Endodermal cell (in vitro differentiated cells): ENCODE measurements around the gene OPALIN. TPM values are rescaled to one million over a fixed set of nuclear protein-coding genes. Genes with fewer than 3 reads are reported as not detected.
A peak's percentile ranks its signal among the peaks of the same experiment; 100 is the strongest.

Experiments
- DNase-seq: peaks from one replicate; pipeline ENCODE4 v3.0.0-alpha.2; 2017
- H3K27ac ChIP-seq: 2 replicates; pipeline ENCODE4 v1.5.1; 2013; ENCODE audit warnings: mild to moderate bottlenecking, low read depth, low read length, moderate library complexity
- H3K27me3 ChIP-seq: 2 replicates; pipeline ENCODE4 v1.6.1; 2013; ENCODE audit warnings: mild to moderate bottlenecking, low read length, moderate library complexity; ENCODE audit not compliant: insufficient read depth, control insufficient read depth, poor library complexity, severe bottlenecking
- H3K36me3 ChIP-seq: 2 replicates; pipeline ENCODE4 v1.7.0; 2013; ENCODE audit warnings: mild to moderate bottlenecking, low read length, moderate library complexity; ENCODE audit not compliant: control insufficient read depth, insufficient read depth
- H3K4me1 ChIP-seq: one replicate; pipeline ENCODE4 v1.7.0; 2013; ENCODE audit warnings: low read length; ENCODE audit not compliant: control insufficient read depth, insufficient read depth
- H3K4me3 ChIP-seq: 2 replicates; pipeline ENCODE4 v1.5.1; 2013; ENCODE audit warnings: mild to moderate bottlenecking, low read length, moderate library complexity
- H3K9ac ChIP-seq: 2 replicates; pipeline ENCODE4 v1.6.1; 2013; ENCODE audit warnings: mild to moderate bottlenecking, low read length, moderate library complexity; ENCODE audit not compliant: poor library complexity, severe bottlenecking; ENCODE audit errors: extremely low read depth
- H3K9me3 ChIP-seq: 2 replicates; pipeline ENCODE4 v1.6.1; 2013; ENCODE audit warnings: mild to moderate bottlenecking, low read length, moderate library complexity; ENCODE audit not compliant: control insufficient read depth
- H3K27ac Mint-ChIP-seq: 2 replicates; pipeline ENCODE4 v1.8.0; 2020; ENCODE audit warnings: mixed read lengths
- H3K27me3 Mint-ChIP-seq: 2 replicates; pipeline ENCODE4 v1.8.0; 2021; ENCODE audit warnings: mild to moderate bottlenecking, mixed read lengths; ENCODE audit not compliant: insufficient read depth
- H3K36me3 Mint-ChIP-seq: 2 replicates; pipeline ENCODE4 v1.8.0; 2020; ENCODE audit warnings: low read depth, mixed read lengths
- H3K4me1 Mint-ChIP-seq: 2 replicates; pipeline ENCODE4 v1.8.0; 2020; ENCODE audit warnings: mixed read lengths
- H3K4me3 Mint-ChIP-seq: 2 replicates; pipeline ENCODE4 v1.8.0; 2020; ENCODE audit warnings: mild to moderate bottlenecking, moderate library complexity, mixed read lengths
- H3K9me3 Mint-ChIP-seq: 2 replicates; pipeline ENCODE4 v1.8.0; 2020; ENCODE audit warnings: mild to moderate bottlenecking, mixed read lengths
- CTCF ChIP-seq: fragments of 200-600 bp; sonication (generic); conservative IDR thresholded peaks from 2 replicates; pipeline ENCODE4 v1.5.0; 2021; ENCODE audit warnings: antibody characterized with exemption, mild to moderate bottlenecking
- WGBS, 2 experiments: methylation state at CpG; one replicate each; pipeline versions ENCODE4 v1.1.5 to v1.1.7; 2013; ENCODE audit warnings: missing lambda C conversion rate in 2 of 2, mixed read lengths in 1 of 2; ENCODE audit not compliant: insufficient coverage in 1 of 2, insufficient read length in 1 of 2; 5-methylcytosine and 5-hydroxymethylcytosine counted together
- total RNA-seq, 2 donors: library from RNA; stranded (reverse); fragmentation: NEBNext Ultra II Directional in 1 of 2; extraction: Animal tissue kit (Norgen Biotek cat#: 25700) in 1 of 2; gene quantifications; 2 replicates in 1 of 2; 3 replicates in 1 of 2; pipeline ENCODE4 v1.2.1, GENCODE V29; 2021

OPALIN gene
- total RNA-seq, 2 donors from 2014 or later, result not detected

GRCh38 chr10:96319754-96320474, 38.9 kb downstream of the OPALIN start:
- H3K27me3 ChIP-seq, result peaks cover 73% of the 10 kb centered on the region
- H3K9me3 Mint-ChIP-seq, result no peaks in the 10 kb centered on the region
- DNase-seq, result no peak
- H3K27me3 Mint-ChIP-seq, result peaks cover 56% of the 10 kb centered on the region
- TF ChIP-seq CTCF, result no peak
- no peak overlapping the region for H3K9ac ChIP-seq
- H3K36me3 Mint-ChIP-seq, result no peaks in the 10 kb centered on the region
- no peaks in the 10 kb centered on the region for H3K9me3 ChIP-seq
- H3K27ac ChIP-seq, result no peak overlapping the region
- H3K36me3 ChIP-seq, result no peaks in the 10 kb centered on the region
- 63% methylated on average over 2 of the region's 3 CpGs; no CpG with 5 or more reads in 1 of the 2 experiments for WGBS, 2 experiments
- H3K4me3 ChIP-seq, result no peak overlapping the region
- H3K4me1 ChIP-seq, result peaks cover 4% of the 10 kb centered on the region
- H3K4me3 Mint-ChIP-seq, result no peak overlapping the region
- no peak overlapping the region for H3K27ac Mint-ChIP-seq
- peaks cover 15% of the 10 kb centered on the region for H3K4me1 Mint-ChIP-seq

- DNase-seq, result no peak
- TF ChIP-seq CTCF, result peak; percentile 22
- no peak overlapping the region for H3K9ac ChIP-seq
- WGBS, 2 experiments, result 83 to 100% methylated on average over 1 to 3 of the region's 4 CpGs
- H3K36me3 ChIP-seq, result no peaks in the 10 kb centered on the region
- peaks cover 2% of the 10 kb centered on the region for H3K4me1 ChIP-seq
- peaks cover 30% of the 10 kb centered on the region for H3K27me3 Mint-ChIP-seq
- no peaks in the 10 kb centered on the region for H3K9me3 ChIP-seq
- H3K36me3 Mint-ChIP-seq, result no peaks in the 10 kb centered on the region
- no peak overlapping the region for H3K27ac ChIP-seq
- peaks cover 9% of the 10 kb centered on the region for H3K4me1 Mint-ChIP-seq
- peaks cover 47% of the 10 kb centered on the region for H3K27me3 ChIP-seq
- no peaks in the 10 kb centered on the region for H3K9me3 Mint-ChIP-seq
- no peak overlapping the region for H3K4me3 ChIP-seq
- H3K27ac Mint-ChIP-seq, result no peak overlapping the region
- H3K4me3 Mint-ChIP-seq, result no peak overlapping the region
Measured at GRCh38 chr10:96317067-96317833, 41.6 kb downstream of the OPALIN start.

GRCh38 chr10:96313344-96313743, 45.5 kb downstream of the OPALIN start:
- H3K36me3 ChIP-seq, result no peaks in the 10 kb centered on the region
- H3K4me1 Mint-ChIP-seq, result peaks cover 34% of the 10 kb centered on the region
- H3K9me3 ChIP-seq, result no peaks in the 10 kb centered on the region
- no peaks in the 10 kb centered on the region for H3K27me3 Mint-ChIP-seq
- no peak for TF ChIP-seq CTCF
- WGBS, 2 experiments, result 80 to 97% methylated on average over 1 to 2 of the region's 2 CpGs
- no peak overlapping the region for H3K9ac ChIP-seq
- DNase-seq, result no peak
- H3K4me3 ChIP-seq, result no peak overlapping the region
- H3K9me3 Mint-ChIP-seq, result no peaks in the 10 kb centered on the region
- peaks cover 18% of the 10 kb centered on the region for H3K4me1 ChIP-seq
- no peak overlapping the region for H3K4me3 Mint-ChIP-seq
- H3K27ac ChIP-seq, result no peak overlapping the region
- no peak overlapping the region for H3K27ac Mint-ChIP-seq
- no peaks in the 10 kb centered on the region for H3K36me3 Mint-ChIP-seq
- peaks cover 8% of the 10 kb centered on the region for H3K27me3 ChIP-seq
